Retinal pigment epithelial cell (primary cell): ENCODE data around the gene JUN.

ENCODE experiments used
- DNase-seq: peaks from one replicate; pipeline ENCODE4 v3.0.0-alpha.2; 2010; ENCODE audit warnings: low read depth
- H3K4me3 ChIP-seq: 2 replicates; pipeline ENCODE4 v1.5.1; 2011; ENCODE audit warnings: mild to moderate bottlenecking, low read length, control low read depth, moderate library complexity
- TF ChIP-seq, protein P1 (sequence below): conservative IDR thresholded peaks from 2 replicates; pipeline ENCODE4 v1.5.1; 2011; ENCODE audit warnings: low read depth, low read length, control low read depth, inconsistent platforms

JUN gene

DNA sequence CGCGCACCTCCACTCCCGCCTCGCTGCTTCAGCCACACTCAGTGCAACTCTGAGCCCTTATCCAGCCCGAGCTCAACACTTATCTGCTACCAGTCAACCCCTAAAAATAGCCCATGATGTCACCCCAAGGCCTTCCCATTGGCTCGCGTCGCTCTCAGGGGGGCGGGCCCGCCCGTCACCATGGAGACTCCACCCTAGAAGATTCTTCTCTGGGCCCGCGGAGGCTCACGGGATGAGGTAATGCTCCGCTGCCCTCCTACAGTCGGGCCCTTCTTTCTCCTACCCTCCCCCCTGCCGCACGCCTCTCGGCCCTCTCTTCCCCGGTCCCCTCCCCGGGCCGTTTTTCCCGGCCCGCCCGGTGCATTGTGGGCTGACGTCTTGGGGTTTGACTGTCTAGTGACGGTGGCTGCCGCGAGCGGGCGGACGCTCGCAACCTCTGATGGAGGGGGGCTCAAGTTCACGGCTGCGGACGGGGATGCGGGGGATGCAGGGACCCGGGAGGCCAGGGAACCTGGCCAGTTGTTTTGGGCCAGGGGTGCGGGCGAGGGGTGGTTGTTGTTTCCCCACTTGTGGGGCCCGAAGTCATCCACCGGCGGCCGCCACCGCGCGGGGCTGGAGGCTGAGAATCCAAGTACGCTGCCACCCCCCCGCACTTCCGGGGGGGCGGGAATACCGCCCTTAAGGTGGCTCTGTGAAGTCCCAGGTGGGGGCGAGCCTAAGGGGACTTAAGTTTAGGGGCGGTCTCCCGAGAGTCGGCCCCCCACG lies at the start of gene JUN:
Gene JUN, minus strand, starts transcription at position 55 of the 765 bp plus-strand sequence. CDS start 977 bp downstream, outside the sequence.
- TF ChIP-seq, protein P1, sequence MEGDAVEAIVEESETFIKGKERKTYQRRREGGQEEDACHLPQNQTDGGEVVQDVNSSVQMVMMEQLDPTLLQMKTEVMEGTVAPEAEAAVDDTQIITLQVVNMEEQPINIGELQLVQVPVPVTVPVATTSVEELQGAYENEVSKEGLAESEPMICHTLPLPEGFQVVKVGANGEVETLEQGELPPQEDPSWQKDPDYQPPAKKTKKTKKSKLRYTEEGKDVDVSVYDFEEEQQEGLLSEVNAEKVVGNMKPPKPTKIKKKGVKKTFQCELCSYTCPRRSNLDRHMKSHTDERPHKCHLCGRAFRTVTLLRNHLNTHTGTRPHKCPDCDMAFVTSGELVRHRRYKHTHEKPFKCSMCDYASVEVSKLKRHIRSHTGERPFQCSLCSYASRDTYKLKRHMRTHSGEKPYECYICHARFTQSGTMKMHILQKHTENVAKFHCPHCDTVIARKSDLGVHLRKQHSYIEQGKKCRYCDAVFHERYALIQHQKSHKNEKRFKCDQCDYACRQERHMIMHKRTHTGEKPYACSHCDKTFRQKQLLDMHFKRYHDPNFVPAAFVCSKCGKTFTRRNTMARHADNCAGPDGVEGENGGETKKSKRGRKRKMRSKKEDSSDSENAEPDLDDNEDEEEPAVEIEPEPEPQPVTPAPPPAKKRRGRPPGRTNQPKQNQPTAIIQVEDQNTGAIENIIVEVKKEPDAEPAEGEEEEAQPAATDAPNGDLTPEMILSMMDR, result no peak

DNA sequence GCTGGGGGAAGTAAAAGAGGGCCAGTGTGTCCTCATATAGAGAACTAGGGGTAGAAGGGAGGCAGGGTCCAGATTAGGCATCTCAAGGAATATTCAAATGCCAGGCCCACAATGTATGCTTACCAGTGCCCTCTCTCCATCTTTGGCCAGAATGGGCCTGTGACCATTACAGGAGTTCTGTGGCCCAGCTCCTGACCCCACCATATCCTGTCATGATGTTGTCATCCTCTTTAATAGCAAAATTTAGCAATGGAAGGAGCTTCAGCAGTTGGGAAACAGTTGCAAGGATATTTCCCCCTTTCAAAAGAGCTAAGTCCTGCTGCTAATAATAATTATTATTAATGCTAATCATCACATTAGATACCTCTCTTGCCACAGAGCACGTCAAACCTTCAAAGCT lies 49.3 kb upstream of the JUN start:
- no peak for DNase-seq
- no peak overlapping the region for H3K4me3 ChIP-seq
- TF ChIP-seq, protein P1, result no peak

More for the DNA sequence above, at the start of gene JUN:
- H3K4me3 ChIP-seq, result peak within 1 kb of the TSS; percentile 91
- peak; percentile 97 for DNase-seq

DNA sequence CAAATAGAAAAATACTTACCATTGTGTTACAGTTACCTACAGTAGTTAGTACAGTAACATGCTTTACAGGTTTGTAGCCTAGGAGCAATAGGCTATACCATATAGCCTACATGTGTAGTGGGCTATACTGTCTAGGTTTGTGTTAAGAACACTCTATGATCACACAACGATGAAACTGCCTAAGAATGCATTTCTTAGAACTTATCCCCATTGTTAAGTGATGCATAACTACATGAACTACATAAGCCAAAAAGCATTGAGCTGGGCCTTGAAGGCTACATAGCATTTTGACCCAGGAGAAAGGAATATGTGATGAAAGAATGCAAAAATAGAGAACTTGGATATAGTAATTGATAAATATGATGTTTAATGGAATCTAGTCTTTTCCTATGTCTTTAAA lies 46.4 kb upstream of the JUN start:
- TF ChIP-seq, protein P1, result no peak
- DNase-seq, result no peak
- no peak overlapping the region for H3K4me3 ChIP-seq

DNA sequence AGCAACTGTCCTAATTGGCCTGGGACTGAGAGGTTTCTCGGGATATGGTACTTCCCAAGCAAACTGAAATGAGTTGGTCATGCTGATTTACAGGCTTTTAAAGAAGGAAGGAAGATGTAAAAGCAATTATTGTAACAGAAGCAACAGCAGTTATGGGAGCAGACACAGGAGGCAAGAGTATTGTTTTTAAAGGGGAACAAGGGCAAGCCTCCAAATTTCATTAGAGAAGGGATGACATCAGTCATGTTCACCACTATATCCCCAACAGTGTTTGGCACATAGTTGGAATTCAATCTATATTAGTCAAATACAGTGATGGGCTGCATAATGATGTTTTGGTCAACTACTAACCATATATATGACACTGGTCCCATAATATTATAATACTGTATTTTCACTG lies 46.0 kb upstream of the JUN start:
- DNase-seq, result no peak
- no peak overlapping the region for H3K4me3 ChIP-seq
- TF ChIP-seq, protein P1, result no peak

DNA sequence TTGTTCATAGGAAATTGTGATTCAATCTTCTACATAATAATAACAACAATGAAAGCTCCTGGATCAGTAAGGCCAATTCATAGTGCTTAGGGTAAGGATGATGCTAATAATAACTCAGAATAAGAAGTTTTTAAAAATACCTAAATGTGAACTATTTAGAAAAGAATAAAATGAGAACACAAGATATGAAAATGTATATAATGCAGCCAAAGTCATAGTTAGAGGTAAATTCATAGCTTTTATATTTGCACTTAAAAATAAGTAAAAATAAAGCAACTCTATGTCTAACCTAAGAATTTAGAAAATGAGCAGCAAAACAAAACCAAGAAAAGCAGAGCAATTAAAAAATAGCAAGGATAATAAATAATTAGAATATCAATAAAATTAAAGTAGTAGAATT lies 43.5 kb upstream of the JUN start:
- TF ChIP-seq, protein P1, result no peak
- no peak for DNase-seq
- no peak overlapping the region for H3K4me3 ChIP-seq

DNA sequence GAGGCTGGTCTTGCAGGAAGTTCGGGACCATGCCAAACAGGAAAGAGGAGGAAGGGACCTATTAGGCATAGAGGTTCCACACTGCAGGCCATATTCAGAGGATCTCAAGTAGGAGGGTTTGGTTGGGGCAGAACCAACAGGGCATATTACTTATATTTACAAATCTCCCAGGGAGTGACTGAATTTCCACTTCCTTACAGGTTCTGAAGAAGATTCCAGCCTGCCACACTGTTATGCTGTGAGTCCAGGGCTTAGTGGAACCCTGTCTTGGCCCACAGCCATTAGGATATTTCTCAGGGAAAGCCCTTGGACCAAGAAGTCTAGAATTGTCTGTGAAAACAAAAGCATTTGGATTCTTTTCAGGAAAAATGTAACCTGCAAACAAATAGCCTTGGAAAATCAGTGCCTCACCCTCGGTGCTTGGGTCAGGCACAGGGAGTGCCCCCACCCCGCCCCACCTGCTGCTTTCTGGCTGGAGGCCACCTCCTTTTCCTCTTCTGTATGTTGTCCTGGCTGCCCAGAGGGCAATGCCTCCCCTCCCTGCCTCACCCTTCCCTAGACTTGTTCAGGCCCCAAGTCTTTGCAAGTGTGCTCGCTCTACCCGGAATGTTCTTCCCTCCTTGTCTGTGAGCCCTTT lies 41.0 kb upstream of the JUN start:
- no peak overlapping the region for H3K4me3 ChIP-seq
- DNase-seq, result no peak
- TF ChIP-seq, protein P1, result no peak
